Left kidney (tissue), 2 donors: ENCODE data around the gene DHRSX. TPM values are rescaled to one million over a fixed set of nuclear protein-coding genes. Genes with fewer than 3 reads are reported as not detected.
"Not testable (repeated sequence)": the region's sequence is repeated elsewhere in the genome, so short reads cannot be mapped to it uniquely, and the experiment has no call there.

Experiments
- DNase-seq: peaks from one replicate; pipeline ENCODE4 v3.0.0-alpha.2; 2013
- polyA plus RNA-seq: library from polyadenylated mRNA; unstranded; fragments of 120-200 nt; gene quantifications from one replicate; pipeline ENCODE4 v1.2.1, GENCODE V29; 2013; ENCODE audit not compliant: insufficient read length

Gene DHRSX
- polyA plus RNA-seq, 1 donor, result 27.5 TPM

- no peak for DNase-seq
These were observed 43.3 kb downstream of the DHRSX start for GRCh38 chrX:2457289-2458133.

GRCh38 chrX:2456091-2456490, 44.7 kb downstream of the DHRSX start:
- DNase-seq, result not testable (repeated sequence)

GRCh38 chrX:2454620-2455019, 46.2 kb downstream of the DHRSX start:
- not testable (repeated sequence) for DNase-seq

GRCh38 chrX:2452799-2453198, 48.0 kb downstream of the DHRSX start:
- DNase-seq, result no peak

GRCh38 chrX:2452317-2452784, 48.4 kb downstream of the DHRSX start:
- DNase-seq, result no peak

GRCh38 chrX:2451501-2452316, 49.1 kb downstream of the DHRSX start:
- no peak for DNase-seq

GRCh38 chrX:2450681-2451080, 50.1 kb downstream of the DHRSX start:
- DNase-seq, result no peak

GRCh38 chrX:2449135-2449886, 51.5 kb downstream of the DHRSX start:
- DNase-seq, result no peak

- no peak for DNase-seq
These were observed 53.3 kb downstream of the DHRSX start for GRCh38 chrX:2447484-2447883.

GRCh38 chrX:2446815-2447214, 54.0 kb downstream of the DHRSX start:
- no peak for DNase-seq

- no peak for DNase-seq
These were observed 54.8 kb downstream of the DHRSX start for GRCh38 chrX:2445662-2446623.

- no peak for DNase-seq
These were observed 58.1 kb downstream of the DHRSX start for GRCh38 chrX:2442694-2443093.

GRCh38 chrX:2441466-2441865, 59.3 kb downstream of the DHRSX start:
- no peak for DNase-seq

GRCh38 chrX:2439613-2440012, 61.2 kb downstream of the DHRSX start:
- DNase-seq, result no peak

- DNase-seq, result no peak
These were observed 65.3 kb downstream of the DHRSX start for GRCh38 chrX:2435465-2435864.

- DNase-seq, result no peak
These were observed 66.3 kb downstream of the DHRSX start for GRCh38 chrX:2434270-2435163.

- DNase-seq, result no peak
These were observed 68.4 kb downstream of the DHRSX start for GRCh38 chrX:2432298-2432863.

GRCh38 chrX:2430265-2430825, 70.4 kb downstream of the DHRSX start:
- no peak for DNase-seq

GRCh38 chrX:2427737-2428136, 73.0 kb downstream of the DHRSX start:
- DNase-seq, result no peak
